ENCODE results near the gene TRMO. TPM values are rescaled to one million over a fixed set of nuclear protein-coding genes. Genes with fewer than 3 reads are reported as not detected.
"Not testable (repeated sequence)": the region's sequence is repeated elsewhere in the genome, so short reads cannot be mapped to it uniquely, and the experiment has no call there.

The TRMO gene
- 5.1 TPM for total RNA-seq

GRCh38 chr9:97921959-97922724 lies at the start of gene TRMO:
TSS of gene TRMO (minus strand) at chr9:97922500. CDS start at chr9:97922493, 7 bp downstream.
- DNase-seq (ENCODE audit: low spot score) (peak; percentile 98), ATAC-seq (peak; percentile 91)

GRCh38 chr9:97970165-97970564 lies 47.9 kb upstream of the TRMO start:
- DNase-seq (ENCODE audit: low spot score): no peak
- ATAC-seq: no peak

GRCh38 chr9:97969014-97969413 lies 46.7 kb upstream of the TRMO start:
- DNase-seq (ENCODE audit: low spot score): no peak
- ATAC-seq: no peak

GRCh38 chr9:97966493-97966892 lies 44.2 kb upstream of the TRMO start:
- no peak for ATAC-seq
- DNase-seq (ENCODE audit: low spot score): no peak

GRCh38 chr9:97964901-97965300 lies 42.6 kb upstream of the TRMO start:
- no peak for DNase-seq (ENCODE audit: low spot score)
- no peak for ATAC-seq

- no peak for DNase-seq (ENCODE audit: low spot score)
- ATAC-seq: no peak
These were observed 40.9 kb upstream of the TRMO start for GRCh38 chr9:97963232-97963631.

GRCh38 chr9:97962575-97962974 lies 40.3 kb upstream of the TRMO start:
- ATAC-seq: no peak
- DNase-seq (ENCODE audit: low spot score): no peak

- ATAC-seq (no peak), DNase-seq (ENCODE audit: low spot score) (no peak)
These were observed 39.8 kb upstream of the TRMO start for GRCh38 chr9:97962136-97962535.

- no peak for ATAC-seq
- DNase-seq (ENCODE audit: low spot score): no peak
These were observed 39.1 kb upstream of the TRMO start for GRCh38 chr9:97961361-97961760.

- ATAC-seq; DNase-seq (ENCODE audit: low spot score): not testable (repeated sequence)
These were observed 38.5 kb upstream of the TRMO start for GRCh38 chr9:97960678-97961328.

GRCh38 chr9:97959585-97959984 lies 37.3 kb upstream of the TRMO start:
- no peak for ATAC-seq
- no peak for DNase-seq (ENCODE audit: low spot score)

GRCh38 chr9:97958812-97959511 lies 36.7 kb upstream of the TRMO start:
- no peak for ATAC-seq

GRCh38 chr9:97956331-97956730 lies 34.0 kb upstream of the TRMO start:
- ATAC-seq: no peak

More at GRCh38 chr9:97958812-97959511, 36.7 kb upstream of the TRMO start:
- no peak for DNase-seq (ENCODE audit: low spot score)

GRCh38 chr9:97954550-97954989 lies 32.3 kb upstream of the TRMO start:
- ATAC-seq (peak; percentile 100), DNase-seq (ENCODE audit: low spot score) (peak; percentile 58)

More at GRCh38 chr9:97956331-97956730, 34.0 kb upstream of the TRMO start:
- DNase-seq (ENCODE audit: low spot score): no peak

- DNase-seq (ENCODE audit: low spot score); ATAC-seq: not testable (repeated sequence)
These were observed 28.6 kb upstream of the TRMO start for GRCh38 chr9:97950873-97951272.

GRCh38 chr9:97947094-97947493 lies 24.8 kb upstream of the TRMO start:
- ATAC-seq; DNase-seq (ENCODE audit: low spot score): not testable (repeated sequence)

GRCh38 chr9:97945470-97945869 lies 23.2 kb upstream of the TRMO start:
- not testable (repeated sequence) for ATAC-seq; DNase-seq (ENCODE audit: low spot score)

- DNase-seq (ENCODE audit: low spot score) (no peak), ATAC-seq (no peak)
These were observed 22.3 kb upstream of the TRMO start for GRCh38 chr9:97944612-97945011.

GRCh38 chr9:97943308-97943855 lies 21.1 kb upstream of the TRMO start:
- no peak for DNase-seq (ENCODE audit: low spot score)
- ATAC-seq: no peak

- no peak for ATAC-seq
- no peak for DNase-seq (ENCODE audit: low spot score)
These were observed 19.0 kb upstream of the TRMO start for GRCh38 chr9:97941323-97941722.

- ATAC-seq (no peak), DNase-seq (ENCODE audit: low spot score) (no peak)
These were observed 18.4 kb upstream of the TRMO start for GRCh38 chr9:97940741-97941140.
